Endothelial cell of umbilical vein (primary cell): ENCODE data around the gene KLK1. TPM values are rescaled to one million over a fixed set of nuclear protein-coding genes. Genes with fewer than 3 reads are reported as not detected.

Source experiments
- BruUV-seq: library from RNA; stranded (reverse); fragments of 400-500 nt; replicated peaks from 2 replicates; lab custom pipeline; 2021; lab: Mats Ljungman, UMichigan
- CTCF ChIA-PET: fragments of 300-600, 350-600 bp; sonication (Branson Sonifier 250); formaldehyde crosslinking; loops from one replicate; lab custom pipeline; 2021; ENCODE audit warnings: antibody characterized with exemption, inconsistent platforms; lab: Charles Lee
- POLR2A ChIA-PET: fragments of 300-600, 350-600 bp; sonication (Branson Sonifier 250); formaldehyde crosslinking; loops from one replicate; lab custom pipeline; 2021; ENCODE audit warnings: antibody characterized with exemption, inconsistent platforms; lab: Charles Lee
- DNase-seq: peaks from one replicate; pipeline ENCODE4 v3.0.0-alpha.2; 2011; ENCODE audit warnings: low read depth, low spot score
- FAIRE-seq: peaks from 2 replicates; lab custom pipeline; 2011; peaks lifted over from hg19 to GRCh38; lab: Jason Lieb, UNC
- H2AFZ ChIP-seq: 2 replicates; pipeline ENCODE4 v1.6.0; 2012; ENCODE audit warnings: low read depth, low read length, control low read depth, inconsistent platforms
- H3K27ac ChIP-seq: 2 replicates; pipeline ENCODE4 v1.5.1; 2011; ENCODE audit warnings: low read depth, mild to moderate bottlenecking, control low read depth, low read length, moderate library complexity; ENCODE audit not compliant: insufficient read depth
- H3K27me3 ChIP-seq, 2 experiments: 2 replicates each; pipeline versions ENCODE4 v1.6.0 to v1.6.1; 2011; ENCODE audit warnings: low read length in 2 of 2, mixed read lengths in 1 of 2; ENCODE audit not compliant: control insufficient read depth in 2 of 2, insufficient read depth in 2 of 2
- H3K36me3 ChIP-seq, 2 experiments: 2 replicates in 1 of 2; 3 replicates in 1 of 2; pipeline ENCODE4 v1.5.1; 2011; ENCODE audit warnings: low read length in 2 of 2, mild to moderate bottlenecking in 1 of 2, moderate library complexity in 1 of 2; ENCODE audit not compliant: control insufficient read depth in 2 of 2, insufficient read depth in 2 of 2; ENCODE audit errors: extremely low read depth in 1 of 2
- H3K4me1 ChIP-seq: 3 replicates; pipeline ENCODE4 v1.5.1; 2011; ENCODE audit warnings: mild to moderate bottlenecking, low read length; ENCODE audit not compliant: control insufficient read depth, insufficient read depth; ENCODE audit errors: extremely low read depth
- H3K4me2 ChIP-seq: 2 replicates; pipeline ENCODE4 v1.6.1; 2011; ENCODE audit warnings: low read length, control low read depth, mixed read lengths; ENCODE audit not compliant: insufficient read depth
- H3K4me3 ChIP-seq, 3 experiments: fragments of 200-600 bp in 1 of 3; sonication (generic), shearing (Covaris generic) in 1 of 3; replicated peaks in 1 of 3; 2 replicates each; pipeline ENCODE4 v1.5.1; 2011 to 2016; ENCODE audit warnings: control low read depth in 3 of 3, low read length in 3 of 3, mild to moderate bottlenecking in 2 of 3, inconsistent platforms in 1 of 3, low read depth in 1 of 3, moderate library complexity in 1 of 3; ENCODE audit not compliant: insufficient read depth in 1 of 3
- H3K79me2 ChIP-seq: 2 replicates; pipeline ENCODE4 v1.6.0; 2012; ENCODE audit warnings: low read length, inconsistent platforms; ENCODE audit not compliant: control insufficient read depth, insufficient read depth
- H3K9ac ChIP-seq: replicated peaks from 2 replicates; pipeline ENCODE3; 2011; ENCODE audit warnings: low read length, control low read depth; ENCODE audit not compliant: insufficient read depth; ENCODE audit errors: extremely low read depth
- H3K9me1 ChIP-seq: replicated peaks from 3 replicates; pipeline ENCODE4 v1.6.0; 2011; ENCODE audit warnings: mild to moderate bottlenecking, low read length; ENCODE audit not compliant: control insufficient read depth, insufficient read depth; ENCODE audit errors: extremely low read depth
- H3K9me3 ChIP-seq: replicated peaks from 2 replicates; pipeline ENCODE4 v1.5.1; 2012; ENCODE audit warnings: low read length, inconsistent platforms; ENCODE audit not compliant: control insufficient read depth, insufficient read depth
- H4K20me1 ChIP-seq: replicated peaks from 2 replicates; pipeline ENCODE3; 2011; ENCODE audit warnings: mild to moderate bottlenecking, low read length; ENCODE audit not compliant: control insufficient read depth, insufficient read depth; ENCODE audit errors: extremely low read depth
- EZH2 ChIP-seq: IDR thresholded peaks from 2 replicates; pipeline ENCODE4 v1.6.1; 2012; ENCODE audit warnings: borderline replicate concordance, low read depth, mild to moderate bottlenecking, moderate library complexity, low read length, inconsistent platforms; ENCODE audit not compliant: severe bottlenecking
- FOS ChIP-seq: IDR thresholded peaks from 2 replicates; pipeline ENCODE4 v1.6.1; 2011; ENCODE audit warnings: mild to moderate bottlenecking, low read length, moderate library complexity, borderline replicate concordance; ENCODE audit not compliant: insufficient read depth
- GATA2 ChIP-seq: IDR thresholded peaks from 2 replicates; pipeline ENCODE4 v1.7.0; 2011; ENCODE audit warnings: low read depth, mild to moderate bottlenecking, moderate library complexity, mixed read lengths, low read length; ENCODE audit not compliant: insufficient read length, insufficient read depth
- JUN ChIP-seq: IDR thresholded peaks from 2 replicates; pipeline ENCODE4 v1.6.1; 2011; ENCODE audit warnings: borderline replicate concordance, low read depth; ENCODE audit not compliant: insufficient read length, insufficient read depth
- MYC ChIP-seq: IDR thresholded peaks from one replicate; pipeline ENCODE4 v1.6.1; 2011; ENCODE audit warnings: mild to moderate bottlenecking, low read depth, low read length
- POLR2A ChIP-seq: IDR thresholded peaks from 2 replicates; pipeline ENCODE4 v1.6.1; 2012; ENCODE audit warnings: low read depth, mild to moderate bottlenecking, control low read depth, low read length
- POLR2AphosphoS5 ChIP-seq: IDR thresholded peaks from 2 replicates; pipeline ENCODE4 v1.6.1; 2012; ENCODE audit warnings: low read depth, mild to moderate bottlenecking, control low read depth, low read length, moderate library complexity; ENCODE audit not compliant: insufficient read depth
- dilution Hi-C: fragments of 300-500 bp; cut with MboI; formaldehyde crosslinking; loops from one replicate; pipeline ENCODE4 v1.15.0; 2019; ENCODE audit warnings: low sequenced_read_pairs; ENCODE audit not compliant: extremely low pct_ligation_motif_present
- intact Hi-C: fragments of 100-400 bp; cut with micrococcal nuclease; formaldehyde crosslinking; loops from one replicate; pipeline ENCODE4 v1.10.0; 2022
- polyA plus RNA-seq, 4 experiments: library from polyadenylated mRNA; depleted of rRNA in 3 of 4; stranded (reverse) in 3 of 4; unstranded in 1 of 4; fragments of >200 nt; gene quantifications; 2 replicates each; pipeline versions ENCODE4 v1.2.1 to v1.2.3, GENCODE V29; 2011 to 2012; ENCODE audit warnings: missing spikeins in 1 of 4
- total RNA-seq: library from RNA; stranded (reverse); gene quantifications from 2 replicates; pipeline ENCODE4 v1.2.3, GENCODE V29; 2021
- TF ChIP-seq, protein P1 (sequence below), 2 donors: IDR thresholded peaks; 1 replicate in 1 of 2; 2 replicates in 1 of 2; pipeline ENCODE4 v1.5.1; 2011; ENCODE audit warnings: low read length in 2 of 2, mild to moderate bottlenecking in 2 of 2, moderate library complexity in 2 of 2, control low read depth in 1 of 2, inconsistent platforms in 1 of 2, low read depth in 1 of 2; ENCODE audit not compliant: insufficient read depth in 1 of 2; ENCODE audit errors: extremely low read depth in 1 of 2
- TF ChIP-seq, protein P2 (sequence below): IDR thresholded peaks from 2 replicates; pipeline ENCODE4 v1.6.1; 2011; ENCODE audit not compliant: insufficient read depth, insufficient read length

KLK1 gene
- total and polyA plus RNA-seq, 2 donors (not counting 3 experiments of a cell fraction or from before 2014, with no cell fraction given) = 0.08 TPM; not detected in 1

GRCh38 chr19:50797781-50798658 lies 25.6 kb downstream of the KLK1 start:
- Histone ChIP-seq H3K9me3 (no peaks in the 10 kb centered on the region), H3K4me2 (no peak overlapping the region), H2AFZ (no peak overlapping the region), H3K9ac (no peak overlapping the region), H3K4me1 (peaks cover 6% of the 10 kb centered on the region), H3K79me2 (peaks cover 36% of the 10 kb centered on the region), H3K9me1 (no peaks in the 10 kb centered on the region), H3K4me3 (no peak overlapping the region), H3K36me3 (peaks cover 19 to 22% of the 10 kb centered on the region in 2 experiments), H3K27me3 (no peaks in the 10 kb centered on the region), H3K27ac (no peak overlapping the region), H4K20me1 (no peaks in the 10 kb centered on the region)
- FAIRE-seq = no peak
- intact Hi-C loops = no loop called here
- TF ChIP-seq, protein P1, sequence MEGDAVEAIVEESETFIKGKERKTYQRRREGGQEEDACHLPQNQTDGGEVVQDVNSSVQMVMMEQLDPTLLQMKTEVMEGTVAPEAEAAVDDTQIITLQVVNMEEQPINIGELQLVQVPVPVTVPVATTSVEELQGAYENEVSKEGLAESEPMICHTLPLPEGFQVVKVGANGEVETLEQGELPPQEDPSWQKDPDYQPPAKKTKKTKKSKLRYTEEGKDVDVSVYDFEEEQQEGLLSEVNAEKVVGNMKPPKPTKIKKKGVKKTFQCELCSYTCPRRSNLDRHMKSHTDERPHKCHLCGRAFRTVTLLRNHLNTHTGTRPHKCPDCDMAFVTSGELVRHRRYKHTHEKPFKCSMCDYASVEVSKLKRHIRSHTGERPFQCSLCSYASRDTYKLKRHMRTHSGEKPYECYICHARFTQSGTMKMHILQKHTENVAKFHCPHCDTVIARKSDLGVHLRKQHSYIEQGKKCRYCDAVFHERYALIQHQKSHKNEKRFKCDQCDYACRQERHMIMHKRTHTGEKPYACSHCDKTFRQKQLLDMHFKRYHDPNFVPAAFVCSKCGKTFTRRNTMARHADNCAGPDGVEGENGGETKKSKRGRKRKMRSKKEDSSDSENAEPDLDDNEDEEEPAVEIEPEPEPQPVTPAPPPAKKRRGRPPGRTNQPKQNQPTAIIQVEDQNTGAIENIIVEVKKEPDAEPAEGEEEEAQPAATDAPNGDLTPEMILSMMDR (IDR thresholded peaks at IDR 0.05; ENCODE audit: extremely low read depth in 1 of 2, insufficient read depth in 1 of 2, low read depth in 1 of 2, low read length in 2 of 2) = no peak
- TF ChIP-seq JUN = no peak
- TF ChIP-seq POLR2A = no peak
- TF ChIP-seq EZH2 = no peak
- TF ChIP-seq, protein P2, sequence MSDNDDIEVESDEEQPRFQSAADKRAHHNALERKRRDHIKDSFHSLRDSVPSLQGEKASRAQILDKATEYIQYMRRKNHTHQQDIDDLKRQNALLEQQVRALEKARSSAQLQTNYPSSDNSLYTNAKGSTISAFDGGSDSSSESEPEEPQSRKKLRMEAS = no peak
- no peak for TF ChIP-seq POLR2AphosphoS5
- TF ChIP-seq FOS = no peak
- TF ChIP-seq GATA2 = no peak
- TF ChIP-seq MYC = no peak
- dilution Hi-C loops = no loop called here
- ChIA-PET CTCF (interaction anchor here (1.9 kb wide), 1 partner anchor 14 kb away, joined by 7 read pairs; no protein-coding TSS in a partner anchor), POLR2A (no interaction called here)
- BruUV-seq = no TSS peak
- DNase-seq = no peak
